ENCODE results near the gene PALD1. TPM values are rescaled to one million over a fixed set of nuclear protein-coding genes. Genes with fewer than 3 reads are reported as not detected.

The PALD1 gene
- polyA plus RNA-seq, 3 donors = 0.04 to 0.11 TPM; not detected in 1

- Mint-ChIP-seq H3K27me3 (ENCODE audit: low read depth in 3 of 3) (peaks cover 0 to 4% (median 4%) of the 10 kb centered on the region in 3 donors), H3K4me1 (no peaks in the 10 kb centered on the region), H3K36me3 (no peaks in the 10 kb centered on the region), H3K4me3 (no peak overlapping the region), H3K27ac (no peak overlapping the region), H3K9me3 (no peaks in the 10 kb centered on the region)
- no peak overlapping the region for H3K27ac ChIP-seq (ENCODE audit: low read depth in 1 of 2, low read length in 2 of 2)
- no peaks in the 10 kb centered on the region for H3K9me3 ChIP-seq (replicated peaks in 1 of 2; ENCODE audit: control insufficient read depth in 1 of 2, insufficient read depth in 1 of 2, low read length in 2 of 2)
- no peak for DNase-seq
- no peak overlapping the region for H3K9ac ChIP-seq (ENCODE audit: insufficient read depth, low read length, poor library complexity, severe bottlenecking)
- 95% methylated on average over 4 of the region's 6 CpGs for WGBS (ENCODE audit: insufficient coverage)
- H3K4me2 ChIP-seq (replicated peaks; ENCODE audit: extremely low read depth, low read length, poor library complexity, severe bottlenecking) = no peak overlapping the region
- intact Hi-C loops (cut with micrococcal nuclease) = no loop called here
- H4K20me1 ChIP-seq (ENCODE audit: insufficient read depth, low read length) = no peaks in the 10 kb centered on the region
- no peaks in the 10 kb centered on the region for H3K79me2 ChIP-seq (ENCODE audit: insufficient read depth, low read length)
- H3K27me3 ChIP-seq (ENCODE audit: control insufficient read depth in 2 of 2, insufficient read depth in 2 of 2, low read length in 2 of 2) = no peaks in the 10 kb centered on the region
- H3K36me3 ChIP-seq (replicated peaks in 1 of 2; ENCODE audit: control insufficient read depth in 1 of 2, insufficient read depth in 2 of 2, low read length in 2 of 2) = no peaks in the 10 kb centered on the region
- no peak overlapping the region for H3K4me3 ChIP-seq (replicated peaks in 1 of 3; ENCODE audit: low read depth in 2 of 3, low read length in 3 of 3)
- H2AFZ ChIP-seq (ENCODE audit: insufficient read depth, low read depth, low read length, poor library complexity, severe bottlenecking) = no peak overlapping the region
- TF ChIP-seq CTCF (IDR thresholded peaks at IDR 0.05) = no peak
- no peaks in the 10 kb centered on the region for H3K4me1 ChIP-seq (ENCODE audit: control insufficient read depth in 1 of 2, insufficient read depth in 2 of 2, low read length in 2 of 2)
Measured at GRCh38 chr10:70523057-70523456, 44.5 kb downstream of the PALD1 start.

GRCh38 chr10:70523549-70523948, 45.0 kb downstream of the PALD1 start:
- Histone ChIP-seq H3K27ac (ENCODE audit: low read depth in 1 of 2, low read length in 2 of 2) (no peak overlapping the region), H3K79me2 (ENCODE audit: insufficient read depth, low read length) (no peaks in the 10 kb centered on the region), H3K4me2 (replicated peaks; ENCODE audit: extremely low read depth, low read length, poor library complexity, severe bottlenecking) (no peak overlapping the region), H3K4me3 (replicated peaks in 1 of 3; ENCODE audit: low read depth in 2 of 3, low read length in 3 of 3) (no peak overlapping the region), H3K9me3 (replicated peaks in 1 of 2; ENCODE audit: control insufficient read depth in 1 of 2, insufficient read depth in 1 of 2, low read length in 2 of 2) (no peaks in the 10 kb centered on the region), H3K9ac (ENCODE audit: insufficient read depth, low read length, poor library complexity, severe bottlenecking) (no peak overlapping the region), H3K36me3 (replicated peaks in 1 of 2; ENCODE audit: control insufficient read depth in 1 of 2, insufficient read depth in 2 of 2, low read length in 2 of 2) (no peaks in the 10 kb centered on the region), H3K4me1 (ENCODE audit: control insufficient read depth in 1 of 2, insufficient read depth in 2 of 2, low read length in 2 of 2) (no peaks in the 10 kb centered on the region), H3K27me3 (ENCODE audit: control insufficient read depth in 2 of 2, insufficient read depth in 2 of 2, low read length in 2 of 2) (no peaks in the 10 kb centered on the region), H4K20me1 (ENCODE audit: insufficient read depth, low read length) (no peaks in the 10 kb centered on the region), H2AFZ (ENCODE audit: insufficient read depth, low read depth, low read length, poor library complexity, severe bottlenecking) (no peak overlapping the region)
- Mint-ChIP-seq H3K9me3 (no peaks in the 10 kb centered on the region), H3K27me3 (ENCODE audit: low read depth in 3 of 3) (peaks cover 0 to 4% (median 4%) of the 10 kb centered on the region in 3 donors), H3K36me3 (no peaks in the 10 kb centered on the region), H3K4me3 (no peak overlapping the region), H3K4me1 (no peaks in the 10 kb centered on the region), H3K27ac (no peak overlapping the region)
- WGBS (ENCODE audit: insufficient coverage) = 94% methylated on average over 4 of the region's 4 CpGs
- intact Hi-C loops (cut with micrococcal nuclease) = no loop called here
- TF ChIP-seq CTCF (IDR thresholded peaks at IDR 0.05) = no peak
- DNase-seq = no peak
